NOMO-1 treated with DMSO at 0.1 percent for 48 hours (cell line): Measurements from ENCODE around the gene VPS50.

Source experiments
- DNase-seq: peaks from one replicate; lab custom pipeline; 2025; ENCODE audit not compliant: unreplicated experiment; lab: John Stamatoyannopoulos, UW

The VPS50 gene

DNA sequence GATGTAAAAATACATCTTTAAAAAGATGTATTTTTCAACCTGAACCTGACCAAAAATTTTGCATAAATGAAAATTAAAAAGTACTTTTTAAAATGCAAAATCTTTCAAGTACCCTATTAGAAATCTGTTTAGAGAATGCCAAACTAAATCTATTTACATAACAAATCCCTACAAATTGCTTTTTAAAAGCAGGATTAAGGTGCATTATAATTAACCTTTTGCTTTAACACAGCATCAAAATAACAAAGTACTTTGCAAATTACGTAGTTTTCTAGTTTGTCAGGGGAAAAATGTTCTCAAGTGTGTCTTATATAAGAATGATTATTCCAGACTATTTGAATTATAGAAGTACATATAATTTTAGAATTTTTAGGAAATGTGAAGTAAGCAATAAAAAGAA is 160.8 kb downstream of the VPS50 start:
- DNase-seq: no peak

- no peak for DNase-seq
Observed at GRCh38 chr7:93399642-93400041, 167.5 kb downstream of the VPS50 start.

DNA sequence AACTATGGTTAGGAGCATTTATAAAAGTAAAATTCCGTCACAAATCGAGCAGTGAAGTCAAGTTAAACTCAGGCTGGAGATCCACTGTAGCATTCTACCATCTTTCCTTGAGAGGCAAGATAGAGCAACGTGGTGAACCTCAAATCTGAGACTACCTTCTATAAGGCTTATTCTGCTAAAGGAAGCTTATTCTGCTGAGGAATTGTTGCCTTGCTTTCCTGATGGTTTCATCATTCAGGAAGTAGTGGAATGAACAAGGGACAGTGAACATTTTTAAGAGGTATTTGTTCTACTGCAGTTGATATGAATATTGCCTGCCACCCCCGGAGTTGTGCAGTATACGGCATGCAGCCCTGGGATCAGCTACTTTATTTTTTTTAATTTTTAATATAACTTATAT is 170.8 kb downstream of the VPS50 start:
- no peak for DNase-seq

DNA sequence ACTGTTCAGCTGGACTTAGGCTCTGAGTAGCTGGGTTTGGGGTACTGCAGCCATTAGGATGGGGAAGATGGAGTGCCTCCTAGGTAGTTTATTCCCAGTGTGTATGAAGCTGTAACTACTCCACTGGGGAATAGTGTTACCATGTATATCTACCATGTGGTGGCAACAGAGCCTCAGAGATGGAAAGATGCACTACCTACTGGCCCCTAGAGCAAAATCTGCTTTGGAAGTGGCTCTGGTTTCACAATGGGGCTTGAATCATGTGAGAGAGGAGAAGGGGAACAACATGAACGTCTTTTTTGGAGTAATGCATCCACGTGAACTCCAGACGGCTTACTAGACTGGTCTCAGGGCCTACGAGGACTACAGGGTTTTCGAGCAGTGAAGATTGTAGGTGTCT is 175.1 kb downstream of the VPS50 start:
- no peak for DNase-seq

DNA sequence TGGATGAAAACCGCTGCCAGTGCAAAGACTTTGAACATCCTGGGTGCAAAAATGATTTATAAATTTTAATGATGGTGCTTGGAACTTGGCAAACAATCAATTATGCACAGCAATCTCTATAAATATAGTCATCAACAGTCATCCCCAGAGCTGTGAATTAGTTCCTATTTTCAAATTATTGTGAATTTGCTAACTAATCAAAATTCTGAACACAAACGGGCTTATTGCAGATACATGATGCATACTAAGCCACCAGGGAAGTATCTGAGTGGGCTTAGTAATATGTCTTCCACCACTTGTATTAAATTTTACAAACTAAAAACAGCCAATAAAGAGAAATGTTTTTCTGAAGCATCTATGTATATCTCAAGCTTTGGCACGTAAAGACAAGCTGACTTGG is 177.2 kb downstream of the VPS50 start:
- no peak for DNase-seq
